ENCODE results near the gene AFP. TPM values are rescaled to one million over a fixed set of nuclear protein-coding genes. Genes with fewer than 3 reads are reported as not detected.

Gene AFP
- total and polyA plus RNA-seq, 2 of the 13 experiments (the other 11 are each of a cell fraction or from before 2014, with no cell fraction given), result 9,434 to 13,105 TPM

GRCh38 chr4:73409012-73409862 is 26.8 kb upstream of the AFP start (continued):
- no peak for TF ChIP-seq ZBTB39 (CRISPR knock-in tag; IDR thresholded peaks at IDR 0.05)
- TF ChIP-seq, protein P1, sequence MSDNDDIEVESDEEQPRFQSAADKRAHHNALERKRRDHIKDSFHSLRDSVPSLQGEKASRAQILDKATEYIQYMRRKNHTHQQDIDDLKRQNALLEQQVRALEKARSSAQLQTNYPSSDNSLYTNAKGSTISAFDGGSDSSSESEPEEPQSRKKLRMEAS (IDR thresholded peaks at IDR 0.05), result no peak
- TF ChIP-seq, protein P2, sequence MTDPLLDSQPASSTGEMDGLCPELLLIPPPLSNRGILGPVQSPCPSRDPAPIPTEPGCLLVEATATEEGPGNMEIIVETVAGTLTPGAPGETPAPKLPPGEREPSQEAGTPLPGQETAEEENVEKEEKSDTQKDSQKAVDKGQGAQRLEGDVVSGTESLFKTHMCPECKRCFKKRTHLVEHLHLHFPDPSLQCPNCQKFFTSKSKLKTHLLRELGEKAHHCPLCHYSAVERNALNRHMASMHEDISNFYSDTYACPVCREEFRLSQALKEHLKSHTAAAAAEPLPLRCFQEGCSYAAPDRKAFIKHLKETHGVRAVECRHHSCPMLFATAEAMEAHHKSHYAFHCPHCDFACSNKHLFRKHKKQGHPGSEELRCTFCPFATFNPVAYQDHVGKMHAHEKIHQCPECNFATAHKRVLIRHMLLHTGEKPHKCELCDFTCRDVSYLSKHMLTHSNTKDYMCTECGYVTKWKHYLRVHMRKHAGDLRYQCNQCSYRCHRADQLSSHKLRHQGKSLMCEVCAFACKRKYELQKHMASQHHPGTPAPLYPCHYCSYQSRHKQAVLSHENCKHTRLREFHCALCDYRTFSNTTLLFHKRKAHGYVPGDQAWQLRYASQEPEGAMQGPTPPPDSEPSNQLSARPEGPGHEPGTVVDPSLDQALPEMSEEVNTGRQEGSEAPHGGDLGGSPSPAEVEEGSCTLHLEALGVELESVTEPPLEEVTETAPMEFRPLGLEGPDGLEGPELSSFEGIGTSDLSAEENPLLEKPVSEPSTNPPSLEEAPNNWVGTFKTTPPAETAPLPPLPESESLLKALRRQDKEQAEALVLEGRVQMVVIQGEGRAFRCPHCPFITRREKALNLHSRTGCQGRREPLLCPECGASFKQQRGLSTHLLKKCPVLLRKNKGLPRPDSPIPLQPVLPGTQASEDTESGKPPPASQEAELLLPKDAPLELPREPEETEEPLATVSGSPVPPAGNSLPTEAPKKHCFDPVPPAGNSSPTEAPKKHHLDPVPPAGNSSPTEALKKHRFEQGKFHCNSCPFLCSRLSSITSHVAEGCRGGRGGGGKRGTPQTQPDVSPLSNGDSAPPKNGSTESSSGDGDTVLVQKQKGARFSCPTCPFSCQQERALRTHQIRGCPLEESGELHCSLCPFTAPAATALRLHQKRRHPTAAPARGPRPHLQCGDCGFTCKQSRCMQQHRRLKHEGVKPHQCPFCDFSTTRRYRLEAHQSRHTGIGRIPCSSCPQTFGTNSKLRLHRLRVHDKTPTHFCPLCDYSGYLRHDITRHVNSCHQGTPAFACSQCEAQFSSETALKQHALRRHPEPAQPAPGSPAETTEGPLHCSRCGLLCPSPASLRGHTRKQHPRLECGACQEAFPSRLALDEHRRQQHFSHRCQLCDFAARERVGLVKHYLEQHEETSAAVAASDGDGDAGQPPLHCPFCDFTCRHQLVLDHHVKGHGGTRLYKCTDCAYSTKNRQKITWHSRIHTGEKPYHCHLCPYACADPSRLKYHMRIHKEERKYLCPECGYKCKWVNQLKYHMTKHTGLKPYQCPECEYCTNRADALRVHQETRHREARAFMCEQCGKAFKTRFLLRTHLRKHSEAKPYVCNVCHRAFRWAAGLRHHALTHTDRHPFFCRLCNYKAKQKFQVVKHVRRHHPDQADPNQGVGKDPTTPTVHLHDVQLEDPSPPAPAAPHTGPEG (CRISPR knock-in tag; IDR thresholded peaks at IDR 0.05), result no peak
- TF ChIP-seq ZNF597 (CRISPR knock-in tag; IDR thresholded peaks at IDR 0.05), result no peak
- TF ChIP-seq ZNF761 (CRISPR knock-in tag; conservative IDR thresholded peaks at IDR 0.05), result no peak
- no peak; the same call in 1 of the 2 replicates for TF ChIP-seq NFIC (IDR thresholded peaks at IDR 0.05; ENCODE audit: low read length)
- TF ChIP-seq SPEN (CRISPR knock-in tag; IDR thresholded peaks at IDR 0.05; ENCODE audit: low read depth), result no peak
- no peak for TF ChIP-seq ZNF281 (CRISPR knock-in tag; IDR thresholded peaks at IDR 0.05; ENCODE audit: borderline replicate concordance)
- TF ChIP-seq, protein P3, sequence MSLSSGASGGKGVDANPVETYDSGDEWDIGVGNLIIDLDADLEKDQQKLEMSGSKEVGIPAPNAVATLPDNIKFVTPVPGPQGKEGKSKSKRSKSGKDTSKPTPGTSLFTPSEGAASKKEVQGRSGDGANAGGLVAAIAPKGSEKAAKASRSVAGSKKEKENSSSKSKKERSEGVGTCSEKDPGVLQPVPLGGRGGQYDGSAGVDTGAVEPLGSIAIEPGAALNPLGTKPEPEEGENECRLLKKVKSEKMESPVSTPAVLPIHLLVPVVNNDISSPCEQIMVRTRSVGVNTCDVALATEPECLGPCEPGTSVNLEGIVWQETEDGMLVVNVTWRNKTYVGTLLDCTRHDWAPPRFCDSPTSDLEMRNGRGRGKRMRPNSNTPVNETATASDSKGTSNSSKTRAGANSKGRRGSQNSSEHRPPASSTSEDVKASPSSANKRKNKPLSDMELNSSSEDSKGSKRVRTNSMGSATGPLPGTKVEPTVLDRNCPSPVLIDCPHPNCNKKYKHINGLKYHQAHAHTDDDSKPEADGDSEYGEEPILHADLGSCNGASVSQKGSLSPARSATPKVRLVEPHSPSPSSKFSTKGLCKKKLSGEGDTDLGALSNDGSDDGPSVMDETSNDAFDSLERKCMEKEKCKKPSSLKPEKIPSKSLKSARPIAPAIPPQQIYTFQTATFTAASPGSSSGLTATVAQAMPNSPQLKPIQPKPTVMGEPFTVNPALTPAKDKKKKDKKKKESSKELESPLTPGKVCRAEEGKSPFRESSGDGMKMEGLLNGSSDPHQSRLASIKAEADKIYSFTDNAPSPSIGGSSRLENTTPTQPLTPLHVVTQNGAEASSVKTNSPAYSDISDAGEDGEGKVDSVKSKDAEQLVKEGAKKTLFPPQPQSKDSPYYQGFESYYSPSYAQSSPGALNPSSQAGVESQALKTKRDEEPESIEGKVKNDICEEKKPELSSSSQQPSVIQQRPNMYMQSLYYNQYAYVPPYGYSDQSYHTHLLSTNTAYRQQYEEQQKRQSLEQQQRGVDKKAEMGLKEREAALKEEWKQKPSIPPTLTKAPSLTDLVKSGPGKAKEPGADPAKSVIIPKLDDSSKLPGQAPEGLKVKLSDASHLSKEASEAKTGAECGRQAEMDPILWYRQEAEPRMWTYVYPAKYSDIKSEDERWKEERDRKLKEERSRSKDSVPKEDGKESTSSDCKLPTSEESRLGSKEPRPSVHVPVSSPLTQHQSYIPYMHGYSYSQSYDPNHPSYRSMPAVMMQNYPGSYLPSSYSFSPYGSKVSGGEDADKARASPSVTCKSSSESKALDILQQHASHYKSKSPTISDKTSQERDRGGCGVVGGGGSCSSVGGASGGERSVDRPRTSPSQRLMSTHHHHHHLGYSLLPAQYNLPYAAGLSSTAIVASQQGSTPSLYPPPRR (CRISPR knock-in tag; IDR thresholded peaks at IDR 0.05; ENCODE audit: borderline replicate concordance), result no peak
- no peak for TF ChIP-seq PPARG (CRISPR knock-in tag; conservative IDR thresholded peaks at IDR 0.05)
